Hepatocyte (in vitro differentiated cells): ENCODE measurements around the gene FIBCD1. TPM values are rescaled to one million over a fixed set of nuclear protein-coding genes. Genes with fewer than 3 reads are reported as not detected.

Experiments used
- DNase-seq: peaks from one replicate; pipeline ENCODE4 v3.0.0-alpha.2; 2016; ENCODE audit warnings: low spot score
- H2AFZ ChIP-seq: fragments of 200-600 bp; sonication (generic); 2 replicates; pipeline ENCODE4 v1.6.0; 2016; ENCODE audit warnings: antibody characterized with exemption, mild to moderate bottlenecking
- H3K27ac ChIP-seq: fragments of 200-600 bp; sonication (generic); 2 replicates; pipeline ENCODE4 v1.5.1; 2016; ENCODE audit warnings: mild to moderate bottlenecking
- H3K27me3 ChIP-seq: fragments of 200-600 bp; sonication (generic); 2 replicates; pipeline ENCODE4 v1.6.1; 2016
- H3K36me3 ChIP-seq: fragments of 200-600 bp; sonication (generic); replicated peaks from 2 replicates; pipeline ENCODE4 v1.5.1; 2016; ENCODE audit warnings: low read depth; ENCODE audit not compliant: insufficient read depth
- H3K4me1 ChIP-seq: fragments of 200-600 bp; sonication (generic); 2 replicates; pipeline ENCODE4 v1.5.1; 2016; ENCODE audit warnings: mild to moderate bottlenecking, moderate library complexity; ENCODE audit not compliant: insufficient read depth
- H3K4me2 ChIP-seq: fragments of 200-600 bp; sonication (generic); 2 replicates; pipeline ENCODE4 v1.6.0; 2016
- H3K4me3 ChIP-seq: fragments of 200-600 bp; sonication (generic); 2 replicates; pipeline ENCODE4 v1.5.1; 2016; ENCODE audit warnings: mild to moderate bottlenecking
- H3K79me2 ChIP-seq: fragments of 200-600 bp; sonication (generic); 2 replicates; pipeline ENCODE4 v1.6.0; 2017; ENCODE audit warnings: mild to moderate bottlenecking
- H3K9me2 ChIP-seq: fragments of 200-600 bp; sonication (generic); replicated peaks from 2 replicates; pipeline ENCODE4 v1.6.0; 2017; ENCODE audit warnings: mild to moderate bottlenecking; ENCODE audit not compliant: insufficient read depth
- H3K9me3 ChIP-seq: fragments of 200-600 bp; sonication (generic); 2 replicates; pipeline ENCODE4 v1.5.1; 2016; ENCODE audit warnings: low read depth, mild to moderate bottlenecking
- H4K20me1 ChIP-seq: fragments of 200-600 bp; sonication (generic); 2 replicates; pipeline ENCODE4 v1.6.0; 2016; ENCODE audit warnings: mild to moderate bottlenecking; ENCODE audit not compliant: insufficient read depth, poor library complexity, severe bottlenecking
- CTCF ChIP-seq: fragments of 200-600 bp; sonication (generic); IDR thresholded peaks from 2 replicates; pipeline ENCODE4 v1.5.1; 2016; ENCODE audit warnings: antibody characterized with exemption, mild to moderate bottlenecking; ENCODE audit not compliant: poor library complexity
- EZH2 ChIP-seq: fragments of 200-600 bp; sonication (generic); IDR thresholded peaks from 2 replicates; pipeline ENCODE4 v1.6.1; 2016; ENCODE audit warnings: antibody characterized with exemption, mild to moderate bottlenecking, borderline replicate concordance
- EZH2phosphoT487 ChIP-seq: fragments of 200-600 bp; sonication (generic); IDR thresholded peaks from one replicate; pipeline ENCODE4 v1.6.1; 2018; ENCODE audit warnings: antibody characterized with exemption, mild to moderate bottlenecking, low read depth, moderate library complexity; ENCODE audit not compliant: unreplicated experiment, severe bottlenecking
- WGBS: methylation state at CpG from one replicate; pipeline ENCODE4 v1.1.6; 2016; ENCODE audit warnings: low lambda C conversion rate; ENCODE audit errors: missing lambda C conversion rate; 5-methylcytosine and 5-hydroxymethylcytosine counted together
- polyA plus RNA-seq: library from polyadenylated mRNA; unstranded; fragments of >200 nt; fragmentation: Nextera tagmentation; extraction: Ambion mirVana; gene quantifications from 2 replicates; pipeline ENCODE4 v1.2.1, GENCODE V29; 2016
- total RNA-seq: library from RNA; depleted of rRNA; stranded (reverse); fragments of >200 nt; gene quantifications from 2 replicates; pipeline ENCODE4 v1.2.3, GENCODE V29; 2014

The FIBCD1 gene
- total and polyA plus RNA-seq, 2 experiments from 2014 or later, result 0.33 TPM; not detected in 1

- TF ChIP-seq EZH2phosphoT487 (no peak), EZH2 (no peak), CTCF (no peak)
- H3K36me3 ChIP-seq, result peaks cover 2% of the 10 kb centered on the region
Observed at GRCh38 chr9:130985029-130985428, 46.0 kb upstream of the FIBCD1 start.

GRCh38 chr9:130984521-130984920 lies 45.5 kb upstream of the FIBCD1 start:
- no peaks in the 10 kb centered on the region for H3K4me1 ChIP-seq
- H3K79me2 ChIP-seq, result no peaks in the 10 kb centered on the region
- TF ChIP-seq CTCF, result no peak
- TF ChIP-seq EZH2phosphoT487, result no peak
- TF ChIP-seq EZH2, result no peak
- no peak overlapping the region for H3K4me3 ChIP-seq
- no peak for DNase-seq
- no peaks in the 10 kb centered on the region for H3K27me3 ChIP-seq
- H2AFZ ChIP-seq, result no peak overlapping the region
- H3K36me3 ChIP-seq, result peaks cover 2% of the 10 kb centered on the region
- H3K27ac ChIP-seq, result no peak overlapping the region
- H4K20me1 ChIP-seq, result no peaks in the 10 kb centered on the region
- no peaks in the 10 kb centered on the region for H3K9me2 ChIP-seq
- no peak overlapping the region for H3K4me2 ChIP-seq
- no peaks in the 10 kb centered on the region for H3K9me3 ChIP-seq
- WGBS, result 79% methylated on average over 8 of the region's 8 CpGs

More at GRCh38 chr9:130985029-130985428, 46.0 kb upstream of the FIBCD1 start:
- no peak for DNase-seq
- 90% methylated on average over 6 of the region's 6 CpGs for WGBS
- H3K9me2 ChIP-seq, result no peaks in the 10 kb centered on the region
- no peaks in the 10 kb centered on the region for H3K79me2 ChIP-seq
- no peaks in the 10 kb centered on the region for H3K27me3 ChIP-seq
- H4K20me1 ChIP-seq, result no peaks in the 10 kb centered on the region
- no peak overlapping the region for H2AFZ ChIP-seq
- no peak overlapping the region for H3K4me3 ChIP-seq
- no peaks in the 10 kb centered on the region for H3K9me3 ChIP-seq
- H3K27ac ChIP-seq, result no peak overlapping the region
- no peak overlapping the region for H3K4me2 ChIP-seq
- no peaks in the 10 kb centered on the region for H3K4me1 ChIP-seq

GRCh38 chr9:130983970-130984369 lies 44.9 kb upstream of the FIBCD1 start:
- Histone ChIP-seq H3K79me2 (no peaks in the 10 kb centered on the region), H4K20me1 (no peaks in the 10 kb centered on the region), H2AFZ (no peak overlapping the region), H3K27me3 (no peaks in the 10 kb centered on the region), H3K4me3 (no peak overlapping the region), H3K9me2 (no peaks in the 10 kb centered on the region), H3K4me2 (no peak overlapping the region), H3K36me3 (peaks cover 2% of the 10 kb centered on the region), H3K27ac (no peak overlapping the region), H3K9me3 (no peaks in the 10 kb centered on the region), H3K4me1 (no peaks in the 10 kb centered on the region)
- WGBS, result 90% methylated on average over 11 of the region's 11 CpGs
- TF ChIP-seq EZH2phosphoT487, result no peak
- no peak for TF ChIP-seq CTCF
- no peak for TF ChIP-seq EZH2
- DNase-seq, result no peak

GRCh38 chr9:130983359-130983670 lies 44.3 kb upstream of the FIBCD1 start:
- Histone ChIP-seq H3K36me3 (peaks cover 2% of the 10 kb centered on the region), H3K27me3 (no peaks in the 10 kb centered on the region)
- TF ChIP-seq EZH2, result no peak
- TF ChIP-seq EZH2phosphoT487, result no peak
- no peak for TF ChIP-seq CTCF

More at GRCh38 chr9:130983359-130983670, 44.3 kb upstream of the FIBCD1 start:
- Histone ChIP-seq H3K9me3 (no peaks in the 10 kb centered on the region), H3K27ac (no peak overlapping the region), H3K4me3 (no peak overlapping the region), H3K9me2 (no peaks in the 10 kb centered on the region), H3K4me1 (no peaks in the 10 kb centered on the region), H3K79me2 (no peaks in the 10 kb centered on the region), H2AFZ (no peak overlapping the region), H4K20me1 (no peaks in the 10 kb centered on the region), H3K4me2 (no peak overlapping the region)
- WGBS, result 92% methylated on average over 6 of the region's 6 CpGs
- no peak for DNase-seq
